ENCODE measurements around the gene IRAK2. TPM values are rescaled to one million over a fixed set of nuclear protein-coding genes. Genes with fewer than 3 reads are reported as not detected.

The IRAK2 gene
- total and polyA plus RNA-seq, 9 donors = 0.44 to 0.93 (median 0.57) TPM

GRCh38 chr3:10280571-10280970 lies 115.9 kb downstream of the IRAK2 start:
- WGBS (ENCODE audit: insufficient coverage) = 100% methylated on average over 1 of the region's 6 CpGs
- H3K36me3 ChIP-seq (ENCODE audit: control insufficient read depth, insufficient read depth, low read length) = peaks cover 67% of the 10 kb centered on the region

GRCh38 chr3:10281951-10282350 lies 117.2 kb downstream of the IRAK2 start:
- no CpG with 5 or more reads among the region's 5 CpGs for WGBS (ENCODE audit: insufficient coverage)
- Histone ChIP-seq H3K36me3 (ENCODE audit: control insufficient read depth, insufficient read depth, low read length) (peaks cover 70% of the 10 kb centered on the region), H3K4me1 (ENCODE audit: control insufficient read depth, insufficient read depth, low read length) (no peaks in the 10 kb centered on the region), H3K27ac (ENCODE audit: low read length) (no peak overlapping the region), H3K27me3 (ENCODE audit: control insufficient read depth, insufficient read depth, low read length) (no peaks in the 10 kb centered on the region), H3K9me3 (replicated peaks; ENCODE audit: control insufficient read depth, low read depth, low read length) (no peaks in the 10 kb centered on the region), H3K4me3 (ENCODE audit: low read length) (no peak overlapping the region)
- DNase-seq = peak; percentile 32

More at GRCh38 chr3:10280571-10280970, 115.9 kb downstream of the IRAK2 start:
- Histone ChIP-seq H3K27me3 (ENCODE audit: control insufficient read depth, insufficient read depth, low read length) (no peaks in the 10 kb centered on the region), H3K4me1 (ENCODE audit: control insufficient read depth, insufficient read depth, low read length) (no peaks in the 10 kb centered on the region), H3K4me3 (ENCODE audit: low read length) (no peak overlapping the region), H3K9me3 (replicated peaks; ENCODE audit: control insufficient read depth, low read depth, low read length) (no peaks in the 10 kb centered on the region), H3K27ac (ENCODE audit: low read length) (no peak overlapping the region)
- DNase-seq = no peak

DNA sequence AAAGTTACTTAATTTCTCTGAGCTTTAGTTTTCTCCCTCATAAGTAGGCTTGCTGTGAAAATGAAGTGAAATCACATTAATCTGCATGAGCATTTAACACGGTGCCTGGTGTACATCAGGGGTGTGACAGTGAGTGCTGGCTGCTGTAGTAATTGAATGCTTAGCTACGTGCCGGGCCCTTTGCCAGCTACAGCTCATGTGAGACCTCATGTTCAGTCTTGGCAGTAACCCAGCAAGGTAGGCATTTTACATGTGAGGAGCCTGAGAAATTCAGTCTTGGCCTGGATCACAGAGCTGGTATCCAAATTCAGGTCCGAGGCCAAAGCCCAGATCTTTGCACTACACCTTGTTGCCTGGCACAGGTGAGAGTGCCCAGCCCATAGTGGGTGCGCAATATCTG lies 118.9 kb downstream of the IRAK2 start:
- Histone ChIP-seq H3K9me3 (replicated peaks; ENCODE audit: control insufficient read depth, low read depth, low read length) (no peaks in the 10 kb centered on the region), H3K27ac (ENCODE audit: low read length) (no peak overlapping the region), H3K36me3 (ENCODE audit: control insufficient read depth, insufficient read depth, low read length) (peaks cover 72% of the 10 kb centered on the region), H3K4me1 (ENCODE audit: control insufficient read depth, insufficient read depth, low read length) (no peaks in the 10 kb centered on the region), H3K27me3 (ENCODE audit: control insufficient read depth, insufficient read depth, low read length) (no peaks in the 10 kb centered on the region), H3K4me3 (ENCODE audit: low read length) (no peak overlapping the region)
- DNase-seq = peak; percentile 44
- 73% methylated on average over 5 of the region's 5 CpGs for WGBS (ENCODE audit: insufficient coverage)

- Histone ChIP-seq H3K27ac (ENCODE audit: low read length) (no peak overlapping the region), H3K4me1 (ENCODE audit: control insufficient read depth, insufficient read depth, low read length) (no peaks in the 10 kb centered on the region), H3K36me3 (ENCODE audit: control insufficient read depth, insufficient read depth, low read length) (peaks cover 73% of the 10 kb centered on the region), H3K4me3 (ENCODE audit: low read length) (no peak overlapping the region), H3K27me3 (ENCODE audit: control insufficient read depth, insufficient read depth, low read length) (no peaks in the 10 kb centered on the region), H3K9me3 (replicated peaks; ENCODE audit: control insufficient read depth, low read depth, low read length) (no peaks in the 10 kb centered on the region)
- no peak for DNase-seq
- 93% methylated on average over 8 of the region's 9 CpGs for WGBS (ENCODE audit: insufficient coverage)
Measured at GRCh38 chr3:10284496-10284895, 119.8 kb downstream of the IRAK2 start.

DNA sequence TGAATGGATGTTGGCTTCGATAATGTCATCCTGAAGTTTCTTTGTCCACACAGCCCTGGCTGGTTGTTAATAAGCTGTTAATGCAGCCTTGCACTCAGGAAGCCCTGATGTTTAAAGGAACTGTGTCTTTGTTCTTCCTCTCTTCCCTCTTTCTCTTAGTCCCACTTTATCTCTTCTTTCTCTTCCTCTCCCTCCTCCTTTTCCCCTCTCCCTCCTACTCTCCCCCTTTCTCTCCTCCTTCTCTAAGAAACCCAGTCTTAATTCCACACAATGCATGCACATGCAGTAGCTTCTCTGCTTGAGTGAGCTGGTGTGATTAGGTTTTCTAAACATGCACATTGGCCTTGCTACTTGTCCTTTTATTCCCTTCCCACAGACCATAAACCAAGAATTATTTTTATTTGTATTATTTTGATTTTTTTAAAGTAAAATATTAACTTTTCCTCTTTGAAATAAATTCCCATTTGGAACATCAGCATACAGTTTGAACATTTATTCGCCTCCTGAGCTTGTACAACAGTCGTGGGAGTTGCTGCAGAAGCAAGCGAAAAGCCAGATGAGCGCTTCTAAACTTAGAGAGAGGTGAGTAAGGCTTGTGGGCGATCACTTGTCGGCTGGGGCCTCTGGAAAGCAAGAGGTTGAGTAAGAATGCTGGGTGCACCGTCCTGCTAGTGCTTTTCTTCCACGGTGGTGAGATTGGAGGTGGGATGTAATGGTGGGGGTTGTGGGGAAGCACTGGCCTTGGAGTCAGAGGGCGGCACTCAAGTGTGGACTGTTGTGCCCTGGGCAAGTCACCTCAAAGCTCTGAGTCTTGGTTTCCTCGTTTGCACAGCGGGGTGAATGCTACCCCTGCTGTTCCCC lies 120.8 kb downstream of the IRAK2 start:
- peaks cover 64% of the 10 kb centered on the region for H3K36me3 ChIP-seq (ENCODE audit: control insufficient read depth, insufficient read depth, low read length)
- H3K27me3 ChIP-seq (ENCODE audit: control insufficient read depth, insufficient read depth, low read length) = no peaks in the 10 kb centered on the region
- H3K9me3 ChIP-seq (replicated peaks; ENCODE audit: control insufficient read depth, low read depth, low read length) = no peaks in the 10 kb centered on the region
- no peak for DNase-seq
- 81% methylated on average over 11 of the region's 12 CpGs for WGBS (ENCODE audit: insufficient coverage)
- H3K27ac ChIP-seq (ENCODE audit: low read length) = no peak overlapping the region
- H3K4me1 ChIP-seq (ENCODE audit: control insufficient read depth, insufficient read depth, low read length) = no peaks in the 10 kb centered on the region
- H3K4me3 ChIP-seq (ENCODE audit: low read length) = no peak overlapping the region

DNA sequence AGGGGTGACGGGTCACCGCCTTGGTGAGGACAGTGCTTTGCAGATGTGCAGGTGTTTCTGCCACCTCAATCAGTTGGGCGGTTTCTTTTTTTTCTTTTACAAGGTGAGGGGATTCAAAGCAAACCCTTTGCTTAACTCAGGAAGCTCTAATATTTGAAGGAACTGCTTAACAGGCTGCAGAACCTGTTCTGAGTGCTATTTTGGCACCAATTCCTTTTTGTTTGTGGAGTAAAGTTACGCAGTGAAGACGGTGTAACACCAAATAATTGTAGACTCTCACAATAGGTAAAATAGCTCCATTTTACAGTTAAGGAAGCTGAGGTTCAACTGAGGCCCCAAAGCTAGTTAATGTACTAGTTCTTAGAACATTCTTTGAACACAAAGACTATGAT lies 121.4 kb downstream of the IRAK2 start:
- no peaks in the 10 kb centered on the region for H3K27me3 ChIP-seq (ENCODE audit: control insufficient read depth, insufficient read depth, low read length)
- H3K9me3 ChIP-seq (replicated peaks; ENCODE audit: control insufficient read depth, low read depth, low read length) = no peaks in the 10 kb centered on the region
- H3K4me1 ChIP-seq (ENCODE audit: control insufficient read depth, insufficient read depth, low read length) = no peaks in the 10 kb centered on the region
- no peak overlapping the region for H3K4me3 ChIP-seq (ENCODE audit: low read length)
- no peak overlapping the region for H3K27ac ChIP-seq (ENCODE audit: low read length)
- H3K36me3 ChIP-seq (ENCODE audit: control insufficient read depth, insufficient read depth, low read length) = peaks cover 58% of the 10 kb centered on the region
- 83% methylated on average over 2 of the region's 5 CpGs for WGBS (ENCODE audit: insufficient coverage)
- DNase-seq = no peak

- Histone ChIP-seq H3K27ac (ENCODE audit: low read length) (no peak overlapping the region), H3K9me3 (replicated peaks; ENCODE audit: control insufficient read depth, low read depth, low read length) (no peaks in the 10 kb centered on the region), H3K4me1 (ENCODE audit: control insufficient read depth, insufficient read depth, low read length) (no peaks in the 10 kb centered on the region), H3K36me3 (ENCODE audit: control insufficient read depth, insufficient read depth, low read length) (peaks cover 58% of the 10 kb centered on the region), H3K27me3 (ENCODE audit: control insufficient read depth, insufficient read depth, low read length) (no peaks in the 10 kb centered on the region), H3K4me3 (ENCODE audit: low read length) (no peak overlapping the region)
- DNase-seq = peak; percentile 50
- no CpG with 5 or more reads among the region's 2 CpGs for WGBS (ENCODE audit: insufficient coverage)
Measured at GRCh38 chr3:10286596-10287295, 122.0 kb downstream of the IRAK2 start.

GRCh38 chr3:10287936-10288574 lies 123.3 kb downstream of the IRAK2 start:
- Histone ChIP-seq H3K27ac (ENCODE audit: low read length) (no peak overlapping the region), H3K4me3 (ENCODE audit: low read length) (no peak overlapping the region), H3K27me3 (ENCODE audit: control insufficient read depth, insufficient read depth, low read length) (no peaks in the 10 kb centered on the region), H3K9me3 (replicated peaks; ENCODE audit: control insufficient read depth, low read depth, low read length) (no peaks in the 10 kb centered on the region), H3K36me3 (ENCODE audit: control insufficient read depth, insufficient read depth, low read length) (peaks cover 53% of the 10 kb centered on the region), H3K4me1 (ENCODE audit: control insufficient read depth, insufficient read depth, low read length) (no peaks in the 10 kb centered on the region)
- WGBS (ENCODE audit: insufficient coverage) = 89% methylated on average over 8 of the region's 12 CpGs
- DNase-seq = no peak

GRCh38 chr3:10288575-10288960 lies 123.8 kb downstream of the IRAK2 start:
- Histone ChIP-seq H3K36me3 (ENCODE audit: control insufficient read depth, insufficient read depth, low read length) (peaks cover 48% of the 10 kb centered on the region), H3K27ac (ENCODE audit: low read length) (no peak overlapping the region)
- DNase-seq = no peak

DNA sequence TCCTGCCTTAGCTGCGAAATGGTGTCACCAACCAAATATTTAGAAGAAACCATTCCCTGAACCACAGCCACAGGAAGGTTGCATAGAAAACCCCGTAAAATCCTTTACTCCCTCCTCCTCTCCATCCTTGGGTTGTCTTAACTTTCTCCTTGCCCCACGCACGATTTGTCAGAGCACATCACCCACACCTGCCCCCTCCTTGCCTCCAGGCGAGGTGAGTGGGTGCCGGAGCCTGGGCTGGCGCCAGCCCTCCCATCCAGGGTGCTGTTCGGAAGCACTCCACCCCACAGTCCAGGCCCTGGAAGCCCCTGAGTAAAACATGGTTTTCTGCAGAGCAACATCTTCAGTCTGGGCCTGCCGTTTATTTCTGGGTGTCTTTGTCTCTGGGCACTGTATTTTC lies 124.4 kb downstream of the IRAK2 start:
- no peaks in the 10 kb centered on the region for H3K27me3 ChIP-seq (ENCODE audit: control insufficient read depth, insufficient read depth, low read length)
- peaks cover 44% of the 10 kb centered on the region for H3K36me3 ChIP-seq (ENCODE audit: control insufficient read depth, insufficient read depth, low read length)
- DNase-seq = no peak
- H3K4me3 ChIP-seq (ENCODE audit: low read length) = no peak overlapping the region
- WGBS (ENCODE audit: insufficient coverage) = 95% methylated on average over 9 of the region's 9 CpGs
- no peaks in the 10 kb centered on the region for H3K9me3 ChIP-seq (replicated peaks; ENCODE audit: control insufficient read depth, low read depth, low read length)
- no peaks in the 10 kb centered on the region for H3K4me1 ChIP-seq (ENCODE audit: control insufficient read depth, insufficient read depth, low read length)
- H3K27ac ChIP-seq (ENCODE audit: low read length) = no peak overlapping the region

More at GRCh38 chr3:10288575-10288960, 123.8 kb downstream of the IRAK2 start:
- H3K4me1 ChIP-seq (ENCODE audit: control insufficient read depth, insufficient read depth, low read length) = no peaks in the 10 kb centered on the region
- no peak overlapping the region for H3K4me3 ChIP-seq (ENCODE audit: low read length)
- H3K9me3 ChIP-seq (replicated peaks; ENCODE audit: control insufficient read depth, low read depth, low read length) = no peaks in the 10 kb centered on the region
- H3K27me3 ChIP-seq (ENCODE audit: control insufficient read depth, insufficient read depth, low read length) = no peaks in the 10 kb centered on the region
- 94% methylated on average over 7 of the region's 11 CpGs for WGBS (ENCODE audit: insufficient coverage)
